GM12872 (cell line): Measurements from ENCODE around the gene SYT6.

Source experiments
- TF ChIP-seq, protein P1 (sequence below): IDR thresholded peaks from 3 replicates; pipeline ENCODE4 v1.5.1; 2011; ENCODE audit warnings: low read depth, mild to moderate bottlenecking, low read length, moderate library complexity; ENCODE audit not compliant: insufficient read depth

The SYT6 gene

DNA sequence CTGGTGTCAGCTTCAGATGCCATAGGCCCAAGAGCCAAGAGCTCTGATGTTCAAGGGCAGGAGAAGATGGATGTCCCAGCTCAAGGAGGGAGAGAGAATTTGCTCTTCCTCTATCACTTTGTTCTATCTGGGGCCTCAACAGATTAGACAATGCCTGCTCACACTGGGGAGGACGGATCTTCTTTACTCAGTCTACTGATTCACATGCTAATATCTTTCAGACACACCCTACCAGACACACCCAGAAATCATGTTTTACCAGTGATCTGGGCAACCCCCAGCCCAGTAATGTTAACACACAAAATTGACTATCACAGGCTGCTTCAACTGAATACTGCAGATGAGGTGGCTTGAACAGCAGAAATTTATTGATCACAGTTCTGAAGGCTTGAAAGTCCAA, 105.4 kb downstream of the SYT6 start:
- TF ChIP-seq, protein P1, sequence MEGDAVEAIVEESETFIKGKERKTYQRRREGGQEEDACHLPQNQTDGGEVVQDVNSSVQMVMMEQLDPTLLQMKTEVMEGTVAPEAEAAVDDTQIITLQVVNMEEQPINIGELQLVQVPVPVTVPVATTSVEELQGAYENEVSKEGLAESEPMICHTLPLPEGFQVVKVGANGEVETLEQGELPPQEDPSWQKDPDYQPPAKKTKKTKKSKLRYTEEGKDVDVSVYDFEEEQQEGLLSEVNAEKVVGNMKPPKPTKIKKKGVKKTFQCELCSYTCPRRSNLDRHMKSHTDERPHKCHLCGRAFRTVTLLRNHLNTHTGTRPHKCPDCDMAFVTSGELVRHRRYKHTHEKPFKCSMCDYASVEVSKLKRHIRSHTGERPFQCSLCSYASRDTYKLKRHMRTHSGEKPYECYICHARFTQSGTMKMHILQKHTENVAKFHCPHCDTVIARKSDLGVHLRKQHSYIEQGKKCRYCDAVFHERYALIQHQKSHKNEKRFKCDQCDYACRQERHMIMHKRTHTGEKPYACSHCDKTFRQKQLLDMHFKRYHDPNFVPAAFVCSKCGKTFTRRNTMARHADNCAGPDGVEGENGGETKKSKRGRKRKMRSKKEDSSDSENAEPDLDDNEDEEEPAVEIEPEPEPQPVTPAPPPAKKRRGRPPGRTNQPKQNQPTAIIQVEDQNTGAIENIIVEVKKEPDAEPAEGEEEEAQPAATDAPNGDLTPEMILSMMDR: no peak

DNA sequence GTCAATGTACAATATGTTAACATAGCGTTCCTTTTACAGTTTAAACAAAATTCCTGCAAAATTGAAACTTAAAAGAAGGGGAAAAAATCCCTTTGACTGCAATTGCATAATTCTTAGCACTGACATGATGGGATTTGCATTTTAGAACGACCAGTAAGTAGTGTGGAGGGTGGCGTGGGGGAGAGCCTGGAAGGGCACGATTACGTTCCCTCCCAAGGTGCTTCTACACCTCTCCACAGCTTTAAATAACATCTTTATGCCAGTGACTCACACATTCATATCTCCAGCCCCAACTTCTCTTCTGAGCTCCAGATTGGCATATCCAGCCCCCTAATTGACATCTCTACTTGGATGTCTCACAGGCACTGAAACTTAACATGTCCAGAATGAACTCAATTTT, 110.1 kb downstream of the SYT6 start:
- TF ChIP-seq, protein P1: no peak

DNA sequence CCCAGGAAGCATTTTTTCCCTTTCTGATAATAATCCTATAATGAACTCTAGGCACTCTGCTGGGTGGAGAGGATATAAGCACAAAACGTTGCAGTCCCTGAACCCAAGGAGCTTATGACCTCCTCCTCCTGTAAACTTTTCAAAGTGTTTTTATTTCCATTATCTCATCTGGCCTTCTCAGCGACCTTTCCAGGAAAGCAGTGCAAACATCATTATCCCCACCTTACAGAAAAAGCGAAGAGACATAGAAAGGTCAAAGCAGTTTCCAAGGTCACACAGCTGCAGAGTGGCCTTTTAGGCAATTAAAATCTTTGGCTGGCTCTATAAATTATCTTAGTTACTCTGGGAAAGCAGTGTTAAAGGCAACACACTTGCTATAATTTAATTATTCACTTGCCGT, 110.6 kb downstream of the SYT6 start:
- TF ChIP-seq, protein P1: no peak

DNA sequence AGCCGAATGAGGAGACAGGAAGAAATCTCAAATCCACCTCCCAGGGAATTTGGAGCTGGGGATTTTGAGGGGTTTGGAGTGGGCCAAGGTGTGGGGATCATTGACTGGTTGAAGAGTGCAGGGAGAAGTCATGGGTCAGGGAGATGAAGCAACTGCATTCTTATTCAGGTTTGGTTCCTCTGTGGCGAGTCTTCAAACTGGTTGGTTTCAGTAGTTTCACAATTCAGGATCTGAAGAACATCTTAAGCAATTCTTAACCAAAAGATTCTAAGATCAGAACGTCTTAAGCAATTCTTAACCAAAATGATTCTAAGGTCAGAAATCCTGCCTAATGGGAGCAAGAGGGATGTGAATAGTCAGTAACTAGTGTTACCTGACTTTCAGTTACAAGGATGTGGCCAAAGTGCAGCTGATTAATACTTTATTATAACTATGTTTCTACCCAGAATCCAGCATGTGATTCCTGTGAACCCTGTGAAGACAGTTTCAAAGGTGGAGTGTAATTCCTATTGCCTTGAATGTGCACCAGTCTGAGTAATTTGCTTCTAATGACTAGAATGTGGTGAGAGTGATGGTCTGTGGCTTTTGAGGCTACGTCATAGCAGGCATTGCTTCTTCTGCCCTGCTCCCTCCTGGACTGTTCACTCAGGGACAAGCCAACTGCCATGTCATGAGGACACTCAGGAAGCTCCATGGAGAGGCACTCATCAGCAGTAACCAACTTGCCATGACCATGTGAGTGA, 113.2 kb downstream of the SYT6 start:
- TF ChIP-seq, protein P1: no peak
